Measurements from ENCODE around the gene SMIM32. TPM values are rescaled to one million over a fixed set of nuclear protein-coding genes. Genes with fewer than 3 reads are reported as not detected.
A peak's percentile ranks its signal among the peaks of the same experiment; 100 is the strongest.

The SMIM32 gene
- total and polyA plus RNA-seq, 2 donors (not counting 1 experiment from before 2014, with no cell fraction given), result not detected

GRCh38 chr5:136182618-136183017 is 10.3 kb downstream of the SMIM32 start:
- ATAC-seq (ENCODE audit: low read depth) (no peak), DNase-seq (no peak)
- Histone ChIP-seq H3K36me3 (replicated peaks in 1 of 2; ENCODE audit: control extremely low read depth in 1 of 2, control insufficient read depth in 1 of 2, extremely low read depth in 1 of 2, insufficient read depth in 2 of 2, low read length in 1 of 2) (peaks cover 1 to 8% of the 10 kb centered on the region in 2 experiments), H3K9ac (ENCODE audit: low read length) (no peak overlapping the region), H4K20me1 (ENCODE audit: control insufficient read depth, insufficient read depth, low read length, poor library complexity, severe bottlenecking) (no peaks in the 10 kb centered on the region), H3K79me2 (ENCODE audit: control insufficient read depth, insufficient read depth, low read length) (no peaks in the 10 kb centered on the region), H3K27ac (ENCODE audit: low read length in 2 of 2) (no peak overlapping the region), H3K4me3 (ENCODE audit: control extremely low read depth in 1 of 5, extremely low read depth in 1 of 5, insufficient read depth in 1 of 5, low read depth in 2 of 5, low read length in 4 of 5) (no peak overlapping the region), H2AFZ (ENCODE audit: insufficient read depth, low read depth, low read length, poor library complexity, severe bottlenecking) (no peak overlapping the region), H3K27me3 (replicated peaks in 1 of 4; ENCODE audit: control extremely low read depth in 1 of 4, control insufficient read depth in 3 of 4, insufficient read depth in 4 of 4, low read length in 3 of 4) (no peaks in the 10 kb centered on the region), H3K9me3 (ENCODE audit: control extremely low read depth in 1 of 3, control insufficient read depth in 2 of 3, insufficient read depth in 1 of 3, low read length in 2 of 3) (no peaks in the 10 kb centered on the region), H3K4me1 (ENCODE audit: control insufficient read depth in 2 of 2, insufficient read depth in 2 of 2, low read length in 2 of 2) (no peaks in the 10 kb centered on the region), H3K4me2 (replicated peaks; ENCODE audit: low read depth, low read length, poor library complexity, severe bottlenecking) (no peak overlapping the region)
- no peak for TF ChIP-seq EZH2 (IDR thresholded peaks at IDR 0.05; ENCODE audit: borderline replicate concordance, insufficient read depth, low read depth, low read length, poor library complexity, severe bottlenecking)
- TF ChIP-seq CTCF (IDR thresholded peaks at IDR 0.05), result no peak
- Mint-ChIP-seq H3K4me3 (no peak overlapping the region), H3K27me3 (no peaks in the 10 kb centered on the region), H3K9me3 (ENCODE audit: insufficient read depth) (no peaks in the 10 kb centered on the region), H3K4me1 (no peaks in the 10 kb centered on the region), H3K27ac (no peak overlapping the region)
- intact Hi-C loops (cut with micrococcal nuclease), result no loop called here
- WGBS (ENCODE audit: insufficient coverage), result no CpG with 5 or more reads among the region's 1 CpG
- CTCF ChIA-PET, result no interaction called here
- POLR2A ChIA-PET, result no interaction called here

- H3K4me2 ChIP-seq (replicated peaks; ENCODE audit: low read depth, low read length, poor library complexity, severe bottlenecking), result no peak overlapping the region
- H3K4me1 ChIP-seq (ENCODE audit: control insufficient read depth in 2 of 2, insufficient read depth in 2 of 2, low read length in 2 of 2), result no peaks in the 10 kb centered on the region
- Mint-ChIP-seq H3K27ac (no peak overlapping the region), H3K9me3 (ENCODE audit: insufficient read depth) (no peaks in the 10 kb centered on the region), H3K4me1 (no peaks in the 10 kb centered on the region), H3K4me3 (no peak overlapping the region), H3K27me3 (no peaks in the 10 kb centered on the region)
- peaks cover 14 to 26% of the 10 kb centered on the region in 2 experiments for H3K36me3 ChIP-seq (replicated peaks in 1 of 2; ENCODE audit: control extremely low read depth in 1 of 2, control insufficient read depth in 1 of 2, extremely low read depth in 1 of 2, insufficient read depth in 2 of 2, low read length in 1 of 2)
- peak; percentile 20 for DNase-seq
- TF ChIP-seq CTCF (IDR thresholded peaks at IDR 0.05) (peak; percentile 40), EZH2 (IDR thresholded peaks at IDR 0.05; ENCODE audit: borderline replicate concordance, insufficient read depth, low read depth, low read length, poor library complexity, severe bottlenecking) (no peak)
- no peak overlapping the region for H3K27ac ChIP-seq (ENCODE audit: low read length in 2 of 2)
- no CpG with 5 or more reads among the region's 2 CpGs for WGBS (ENCODE audit: insufficient coverage)
- ChIA-PET POLR2A (no interaction called here), CTCF (interaction anchor here (0.8 to 1.4 kb wide), 4 partner anchors 10 to 288 kb away, joined by 3 to 5 read pairs (median 4); no protein-coding TSS in a partner anchor)
- H3K9me3 ChIP-seq (ENCODE audit: control extremely low read depth in 1 of 3, control insufficient read depth in 2 of 3, insufficient read depth in 1 of 3, low read length in 2 of 3), result no peaks in the 10 kb centered on the region
- no peaks in the 10 kb centered on the region for H4K20me1 ChIP-seq (ENCODE audit: control insufficient read depth, insufficient read depth, low read length, poor library complexity, severe bottlenecking)
- H2AFZ ChIP-seq (ENCODE audit: insufficient read depth, low read depth, low read length, poor library complexity, severe bottlenecking), result no peak overlapping the region
- H3K4me3 ChIP-seq (ENCODE audit: control extremely low read depth in 1 of 5, extremely low read depth in 1 of 5, insufficient read depth in 1 of 5, low read depth in 2 of 5, low read length in 4 of 5), result no peak overlapping the region
- intact Hi-C loops (cut with micrococcal nuclease), result loop anchor here (1.0 to 5.0 kb wide), 2 partner anchors 42 to 229 kb away; partner anchors contain the start of gene SMAD5
- H3K79me2 ChIP-seq (ENCODE audit: control insufficient read depth, insufficient read depth, low read length), result no peaks in the 10 kb centered on the region
- no peaks in the 10 kb centered on the region for H3K27me3 ChIP-seq (replicated peaks in 1 of 4; ENCODE audit: control extremely low read depth in 1 of 4, control insufficient read depth in 3 of 4, insufficient read depth in 4 of 4, low read length in 3 of 4)
- H3K9ac ChIP-seq (ENCODE audit: low read length), result no peak overlapping the region
- ATAC-seq (ENCODE audit: low read depth), result no peak
Measured at GRCh38 chr5:136174021-136174659, 18.8 kb downstream of the SMIM32 start.

Data from B cell (primary cell).